GM19324 (cell line): ENCODE measurements around the gene SAFB.
"Not testable (repeated sequence)": the region's sequence is repeated elsewhere in the genome, so short reads cannot be mapped to it uniquely, and the experiment has no call there.

Experiments
- ATAC-seq: cut with Tn5 transposase; IDR thresholded peaks from one replicate; pipeline ENCODE4 v1.9.1; 2021; ENCODE audit warnings: mild to moderate bottlenecking, moderate library complexity; ENCODE audit not compliant: unreplicated experiment, low FRiP score

SAFB gene

DNA sequence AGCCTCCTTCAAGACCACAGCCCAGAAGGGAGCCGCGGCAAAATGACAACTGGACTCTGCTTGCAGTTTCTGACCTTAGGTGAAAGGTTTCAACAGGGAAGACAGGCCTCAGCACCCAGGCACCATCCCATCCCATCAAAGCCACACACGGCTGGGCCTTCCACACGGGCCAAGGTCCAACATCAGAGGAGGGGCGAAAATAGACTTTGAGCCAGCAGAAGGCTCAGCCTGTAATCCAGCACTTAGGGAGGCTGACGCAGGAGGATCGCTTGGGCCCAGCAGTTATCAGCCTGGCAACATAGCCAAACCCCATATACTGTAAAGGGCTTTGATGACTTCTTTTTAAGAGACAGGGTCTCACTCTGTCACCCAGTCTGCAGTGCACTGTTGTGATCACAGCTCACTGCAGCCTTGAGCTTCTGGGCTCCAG lies 28.3 kb upstream of the SAFB start:
- no peak for ATAC-seq

DNA sequence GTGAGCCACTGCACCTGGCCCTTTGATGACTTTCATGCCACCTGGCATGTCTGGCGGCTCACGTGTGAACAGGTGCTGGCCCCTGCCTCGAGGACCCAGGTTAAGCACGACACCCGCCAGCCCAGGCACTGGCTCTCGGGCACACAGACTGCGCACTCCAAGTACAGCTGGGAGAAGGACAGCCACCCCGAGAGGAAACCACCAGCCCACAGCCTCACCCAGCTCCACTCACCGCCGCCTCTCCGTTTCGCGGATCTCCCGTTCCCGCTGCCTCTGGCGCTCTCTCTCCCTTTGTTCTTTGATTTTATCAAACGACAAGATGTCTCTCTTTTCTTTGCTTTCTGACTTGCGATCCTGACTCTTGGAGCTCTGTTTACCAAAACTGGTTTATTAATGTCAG lies 27.8 kb upstream of the SAFB start:
- ATAC-seq = no peak

DNA sequence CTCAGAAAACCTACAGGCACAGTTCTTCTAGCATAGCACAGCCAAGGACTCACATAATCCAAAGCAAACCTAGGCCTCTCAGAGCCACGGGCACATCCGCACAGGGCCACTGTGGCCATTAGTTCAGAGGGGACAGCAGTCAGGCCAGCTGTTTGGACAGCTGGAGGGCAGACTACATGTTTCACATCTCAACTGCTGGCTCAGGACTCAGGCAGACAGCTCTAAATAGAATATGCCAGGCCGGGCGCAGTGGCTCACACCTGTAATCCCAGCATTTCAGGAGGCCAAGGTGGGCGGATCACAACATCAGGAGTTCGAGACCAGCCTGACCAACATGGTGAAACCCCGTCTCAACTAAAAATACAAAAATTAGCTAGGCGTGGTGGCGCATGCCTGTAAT lies 27.1 kb upstream of the SAFB start:
- ATAC-seq = no peak

DNA sequence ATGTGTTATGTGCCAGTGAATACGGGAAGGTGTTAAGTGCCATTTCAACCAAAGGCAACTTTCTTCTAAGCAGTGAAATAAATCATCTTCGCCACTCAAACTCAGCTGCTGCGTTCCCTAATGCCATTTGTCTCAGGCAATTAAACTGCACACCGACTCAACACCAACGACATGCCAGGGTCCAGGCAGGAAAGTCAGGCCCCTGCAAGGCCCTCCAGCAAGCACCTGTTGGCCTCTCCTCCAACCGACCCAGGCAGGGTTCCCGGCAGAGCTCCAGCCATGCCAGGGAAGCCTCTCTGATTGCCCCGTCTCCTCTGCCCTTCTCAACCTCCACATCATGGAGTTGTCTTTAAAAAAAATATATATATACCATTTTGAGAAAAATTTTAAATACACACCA lies 22.1 kb upstream of the SAFB start:
- no peak for ATAC-seq

DNA sequence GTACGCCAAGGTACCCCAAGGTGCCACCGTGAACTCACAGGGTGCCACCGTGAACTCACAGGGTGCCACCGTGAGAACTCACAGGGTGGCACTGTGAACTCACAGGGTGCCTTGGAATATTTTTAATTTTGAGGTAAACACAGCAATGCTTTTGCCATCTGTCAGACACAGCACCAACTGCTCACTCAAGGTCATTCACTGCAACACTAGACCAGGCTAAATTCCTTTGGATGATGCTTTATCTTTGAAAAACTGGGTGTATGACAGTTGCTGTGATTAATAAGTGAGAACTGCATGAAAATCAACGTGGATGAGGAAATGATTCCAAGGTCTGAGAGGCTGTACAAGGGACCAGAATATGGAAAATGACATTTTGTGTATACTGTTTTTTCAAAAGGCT lies 19.3 kb upstream of the SAFB start:
- no peak for ATAC-seq

DNA sequence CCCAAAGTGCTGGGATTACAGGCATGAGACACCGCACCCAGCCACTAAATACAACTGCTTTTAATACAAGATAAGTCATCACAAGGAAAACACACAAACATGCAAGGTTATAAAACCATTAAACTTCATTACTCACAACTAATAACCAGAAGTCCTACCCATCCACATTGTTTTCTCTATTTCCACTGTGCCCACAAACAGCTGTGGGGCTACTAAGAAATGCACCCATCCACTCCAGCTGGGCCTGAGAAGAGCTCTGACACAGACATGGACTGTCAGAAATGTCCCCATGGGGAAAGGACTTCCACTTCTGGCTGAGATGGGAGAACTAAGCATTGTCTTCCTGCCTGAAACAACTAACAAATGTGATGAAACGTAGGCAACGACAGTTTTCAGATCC lies 17.5 kb upstream of the SAFB start:
- ATAC-seq = no peak

DNA sequence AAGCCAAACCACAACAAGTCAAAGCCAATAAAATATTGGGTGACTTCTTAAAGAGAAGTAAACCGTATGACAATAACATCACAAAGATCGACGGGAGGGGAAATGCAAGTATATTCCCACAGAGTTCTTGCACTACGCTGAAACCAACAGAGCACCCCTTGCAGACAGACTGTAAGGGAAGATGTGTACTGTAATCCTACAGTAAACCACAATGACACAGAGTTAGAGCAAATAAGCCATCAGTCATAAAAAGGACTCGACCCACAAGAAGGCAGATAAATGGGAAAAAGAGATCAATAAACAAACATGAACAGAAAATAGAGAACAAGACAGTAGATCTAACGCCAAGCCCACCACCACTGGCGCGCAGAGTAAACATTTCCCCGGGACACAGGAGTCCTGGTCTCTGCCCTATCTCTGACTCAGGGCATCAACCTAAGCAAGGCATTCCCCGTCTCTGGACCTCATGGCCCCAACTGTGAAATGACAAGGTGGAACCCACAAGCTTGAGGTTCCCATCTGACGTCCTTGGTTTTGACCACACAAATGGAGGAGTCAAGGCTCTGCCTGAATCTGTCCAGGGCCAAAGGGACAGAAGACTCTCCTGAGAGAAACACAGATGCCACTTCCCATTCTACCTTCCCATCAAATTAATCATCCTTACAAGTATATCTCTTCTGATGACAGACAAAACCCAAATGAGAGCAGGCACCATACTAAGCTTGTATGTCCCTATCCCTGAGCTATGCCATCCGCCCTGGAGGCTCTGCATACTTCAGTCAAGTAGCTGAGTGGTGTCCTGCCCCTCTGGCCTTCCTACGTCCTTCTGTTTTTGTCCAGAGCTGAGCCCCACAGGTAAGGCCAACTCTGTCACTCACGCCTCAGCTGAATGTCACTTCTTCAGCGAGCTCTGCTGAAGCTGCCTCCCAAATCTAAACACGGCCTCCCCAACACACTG lies 15.3 kb upstream of the SAFB start:
- no peak for ATAC-seq

DNA sequence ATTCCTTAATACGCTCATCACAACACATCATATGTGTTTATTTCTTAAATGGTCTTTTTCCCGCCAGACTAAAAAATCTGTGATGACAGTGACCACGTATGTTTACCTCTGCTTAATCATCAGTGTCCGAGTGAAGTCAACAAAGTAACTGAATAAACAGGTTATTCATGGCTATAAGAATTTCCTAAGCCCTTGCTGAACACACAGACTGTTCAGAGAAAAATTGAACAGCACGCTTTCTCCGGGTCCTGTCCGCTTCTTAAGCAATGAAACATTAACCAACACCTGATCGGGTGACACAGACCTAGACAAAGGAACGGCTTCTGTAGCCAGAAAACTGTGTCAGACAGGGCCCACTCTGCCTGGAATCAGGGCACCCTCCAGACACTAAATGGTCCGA lies 14.6 kb upstream of the SAFB start:
- no peak for ATAC-seq

DNA sequence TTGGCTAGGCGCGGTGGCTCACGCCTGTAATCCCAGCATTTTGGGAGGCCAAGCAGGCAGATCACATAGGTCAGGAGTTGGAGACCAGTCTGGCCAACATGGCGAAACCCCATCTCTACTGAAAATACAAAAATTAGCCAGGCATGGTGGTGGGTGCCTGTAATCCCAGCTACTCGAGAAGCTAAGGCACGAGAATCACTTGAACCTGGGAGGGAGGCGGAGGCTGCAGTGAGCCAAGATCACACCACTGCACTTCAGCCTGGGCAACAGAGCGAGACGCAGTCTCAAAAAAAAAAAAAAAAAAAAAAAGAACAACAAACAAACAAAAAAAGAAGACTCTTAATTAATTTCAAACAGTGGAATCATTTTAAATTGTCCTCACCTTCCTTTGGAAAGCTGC lies 14.1 kb upstream of the SAFB start:
- ATAC-seq = not testable (repeated sequence)

DNA sequence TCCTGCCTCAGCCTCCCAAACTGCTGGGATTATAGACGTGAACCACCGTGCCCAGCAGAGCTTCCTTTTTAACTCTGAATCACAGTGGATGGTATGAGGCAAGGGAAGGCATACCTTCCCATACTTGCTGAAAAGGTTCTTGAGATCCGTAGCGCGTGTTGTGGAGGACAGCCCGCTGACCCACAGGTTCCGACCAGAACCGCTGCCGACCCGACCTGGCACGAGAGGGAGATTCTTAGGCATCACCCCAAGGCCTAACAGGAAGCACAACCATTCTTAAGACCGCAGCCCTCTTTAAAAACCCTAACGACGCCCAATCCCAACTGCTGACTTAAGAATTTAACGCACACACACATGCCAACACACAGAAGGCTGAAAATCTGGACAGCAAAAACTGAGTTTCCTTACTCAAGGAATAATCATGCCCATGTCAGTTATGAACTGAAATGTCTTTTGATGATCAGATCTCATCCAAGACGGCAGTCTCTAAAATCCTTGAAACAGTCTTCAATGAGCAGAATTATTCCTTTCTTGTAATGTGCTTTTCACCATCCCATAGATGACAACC lies 12.9 kb upstream of the SAFB start:
- ATAC-seq = no peak

DNA sequence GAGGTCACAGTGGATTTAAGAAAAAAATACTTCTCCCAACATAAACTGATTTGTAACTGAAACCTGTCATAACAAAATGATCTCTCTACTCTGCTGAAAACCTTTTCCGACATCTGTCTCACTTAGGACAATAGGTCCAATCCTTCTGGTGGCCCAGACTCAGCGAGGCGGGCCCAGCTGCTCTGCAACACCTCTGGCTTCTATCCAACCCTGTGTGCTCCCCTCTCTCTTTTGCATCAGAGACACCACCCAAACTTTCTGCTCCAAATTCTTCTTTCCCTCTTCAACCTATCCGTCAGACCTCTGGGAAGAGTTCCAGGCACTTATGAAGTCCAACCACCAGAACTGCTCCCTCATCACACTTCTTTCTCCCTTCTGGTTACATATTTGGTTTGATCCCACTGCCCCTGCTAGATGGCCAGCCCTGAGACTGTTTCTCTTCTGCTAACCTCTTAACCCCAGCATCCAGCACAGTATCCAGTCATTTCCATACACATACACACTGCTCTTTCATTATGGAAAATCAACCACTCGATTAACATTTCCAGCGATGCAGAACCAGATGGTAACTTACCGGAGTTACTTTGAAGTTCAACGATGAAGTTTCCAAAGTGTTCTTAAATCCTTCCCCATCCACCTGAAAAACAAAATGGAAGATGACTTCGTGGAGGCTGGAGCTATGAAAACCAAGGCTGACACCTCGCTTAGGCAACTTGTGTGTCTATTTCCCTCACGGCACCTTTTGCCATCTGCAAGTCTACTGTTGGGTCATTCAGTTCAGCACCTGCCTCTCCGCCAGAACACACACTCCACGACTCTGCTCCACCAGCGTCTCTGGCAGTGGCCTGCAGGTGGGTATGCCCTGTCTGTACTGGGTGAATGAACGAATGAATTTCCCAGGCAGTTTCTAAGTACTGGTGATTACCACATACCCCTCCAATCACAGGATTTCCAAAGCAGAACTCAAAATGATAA lies 9.7 kb upstream of the SAFB start:
- no peak for ATAC-seq

DNA sequence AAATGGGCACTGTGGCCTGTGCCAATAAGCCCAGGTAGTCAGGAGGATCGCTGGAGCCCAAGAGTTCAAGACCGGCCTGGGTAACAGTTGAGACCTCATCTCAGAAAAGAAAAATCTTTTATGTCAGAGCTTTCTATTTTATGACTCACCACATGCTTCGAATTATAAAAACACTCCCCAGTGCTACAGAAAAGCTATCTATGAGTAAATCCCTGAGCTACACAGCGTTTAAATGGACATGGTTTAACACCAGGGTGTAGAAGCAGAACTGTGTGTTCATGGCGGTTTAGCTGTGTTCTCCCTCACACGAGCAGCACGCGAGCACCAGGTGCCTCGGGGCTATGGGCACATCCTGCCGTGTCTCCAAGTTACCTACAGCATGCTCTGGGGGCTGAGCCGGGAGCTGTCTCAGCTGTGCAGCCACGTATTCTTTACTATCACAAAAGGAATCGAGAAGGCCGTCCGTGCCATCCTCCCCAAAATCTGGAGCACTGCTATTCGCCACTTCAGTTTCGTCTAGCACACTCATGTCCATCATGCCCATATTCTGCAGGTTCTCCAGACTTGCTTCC lies 7.0 kb upstream of the SAFB start:
- no peak for ATAC-seq

DNA sequence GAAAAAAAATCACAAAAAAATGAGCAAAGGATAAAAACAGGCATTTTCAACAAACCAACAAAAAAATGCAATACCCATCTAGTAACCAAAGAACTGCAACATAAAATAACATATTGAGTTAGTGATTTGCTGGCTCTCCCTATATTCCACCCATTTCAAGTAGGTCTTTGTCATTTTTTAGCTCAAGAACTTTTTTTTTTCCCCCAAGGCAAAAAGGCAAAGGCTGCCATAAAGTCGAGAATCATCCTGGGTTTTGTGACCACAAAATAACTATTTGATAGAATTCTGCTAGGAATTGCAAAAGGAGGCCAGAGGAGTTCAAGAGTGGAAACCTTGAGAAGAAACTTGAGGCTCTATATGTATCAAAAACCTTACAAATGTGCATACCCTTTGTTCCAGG lies 5.8 kb upstream of the SAFB start:
- ATAC-seq = no peak

DNA sequence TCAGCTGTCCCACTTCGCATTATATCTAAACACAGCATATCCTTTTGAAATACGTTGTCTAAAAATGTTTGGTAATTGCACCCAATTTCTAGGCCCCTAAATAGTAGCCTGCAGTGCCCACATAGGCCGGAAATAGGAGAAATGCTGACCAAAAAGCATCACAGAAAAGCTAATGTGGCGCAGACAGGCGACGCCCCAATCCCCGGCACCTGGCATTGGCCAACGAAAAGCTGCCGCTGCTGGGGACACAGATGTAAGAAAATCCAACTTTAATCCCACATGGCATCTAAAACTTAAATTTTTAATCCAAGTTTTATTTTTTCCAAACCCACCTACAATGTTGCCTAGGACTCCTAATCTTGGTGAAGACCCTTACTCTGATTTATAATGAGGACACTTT lies 4.3 kb upstream of the SAFB start:
- ATAC-seq = no peak

DNA sequence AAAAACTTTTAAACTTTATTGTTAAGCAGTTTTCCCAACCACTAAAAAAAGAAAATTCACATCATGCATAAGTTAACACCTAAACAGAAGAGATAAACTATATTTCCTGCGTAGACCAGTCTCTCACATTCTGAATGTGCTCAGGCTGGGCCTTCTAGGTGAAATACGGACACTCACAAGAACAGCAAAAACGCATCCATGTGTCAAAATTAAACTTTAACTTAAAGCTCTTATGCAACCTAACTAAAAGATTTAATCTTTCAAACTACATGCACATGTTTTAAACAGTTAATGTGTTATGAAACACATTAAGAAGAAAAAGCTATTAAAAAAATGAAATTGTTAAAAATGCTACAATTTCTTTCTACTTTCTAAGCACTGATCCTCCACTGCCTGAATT lies 2.9 kb upstream of the SAFB start:
- ATAC-seq = no peak

DNA sequence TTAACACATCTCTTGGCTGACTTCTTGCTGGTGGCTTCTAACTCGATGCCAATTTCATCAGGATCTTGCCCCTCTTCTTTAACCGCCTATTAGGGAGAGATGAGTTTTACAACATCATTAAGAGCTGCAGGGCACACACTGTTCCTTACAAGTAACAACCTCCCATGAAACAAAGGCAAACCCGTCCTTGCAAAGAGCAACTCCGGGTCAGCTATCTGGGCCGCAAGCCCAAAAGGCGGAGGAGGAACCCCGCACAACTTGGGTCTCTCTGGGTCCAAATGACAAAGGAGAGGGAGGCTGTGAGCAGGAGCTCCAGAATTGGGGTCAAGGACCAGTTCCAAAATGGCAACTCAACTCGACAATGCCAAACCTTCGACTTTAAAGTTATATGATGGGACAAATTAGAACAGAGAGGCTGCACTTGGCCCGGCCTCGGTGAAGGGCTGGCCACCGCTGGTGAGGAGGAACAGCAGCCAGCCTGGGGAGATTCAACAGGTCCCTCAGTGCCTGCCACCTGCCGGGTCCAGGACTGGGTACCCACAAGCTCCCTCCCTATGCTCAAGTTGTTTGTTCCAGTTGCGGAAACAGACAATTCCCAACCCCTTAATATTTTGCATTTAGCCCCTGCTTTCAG lies 1.5 kb upstream of the SAFB start:
- no peak for ATAC-seq

DNA sequence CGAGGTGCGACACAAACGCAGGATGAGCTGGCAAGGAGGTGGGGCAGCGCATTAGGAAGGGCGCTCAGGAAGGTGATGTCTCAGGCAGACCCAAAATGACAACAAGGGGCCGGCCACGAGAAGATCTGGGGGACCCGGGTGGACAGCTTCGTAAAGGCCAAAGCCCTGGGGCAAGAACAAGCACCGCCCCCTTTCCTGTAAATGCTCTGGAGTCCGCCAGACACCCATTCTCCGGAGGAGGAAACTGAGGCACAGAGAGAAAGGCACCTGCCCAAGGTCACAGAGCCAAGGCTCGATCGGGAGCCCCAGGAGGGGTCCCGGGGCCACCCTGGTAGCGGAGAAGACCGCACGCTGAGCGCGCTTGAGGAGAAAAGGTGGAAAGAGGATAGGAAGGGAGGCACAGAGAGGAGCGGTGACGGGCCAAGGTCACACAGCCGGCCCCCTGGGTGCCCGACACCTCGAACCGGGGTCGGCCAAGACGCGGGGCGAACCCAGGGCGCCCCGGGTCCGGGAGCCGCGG lies 878 bp upstream of the SAFB start:
- no peak for ATAC-seq

DNA sequence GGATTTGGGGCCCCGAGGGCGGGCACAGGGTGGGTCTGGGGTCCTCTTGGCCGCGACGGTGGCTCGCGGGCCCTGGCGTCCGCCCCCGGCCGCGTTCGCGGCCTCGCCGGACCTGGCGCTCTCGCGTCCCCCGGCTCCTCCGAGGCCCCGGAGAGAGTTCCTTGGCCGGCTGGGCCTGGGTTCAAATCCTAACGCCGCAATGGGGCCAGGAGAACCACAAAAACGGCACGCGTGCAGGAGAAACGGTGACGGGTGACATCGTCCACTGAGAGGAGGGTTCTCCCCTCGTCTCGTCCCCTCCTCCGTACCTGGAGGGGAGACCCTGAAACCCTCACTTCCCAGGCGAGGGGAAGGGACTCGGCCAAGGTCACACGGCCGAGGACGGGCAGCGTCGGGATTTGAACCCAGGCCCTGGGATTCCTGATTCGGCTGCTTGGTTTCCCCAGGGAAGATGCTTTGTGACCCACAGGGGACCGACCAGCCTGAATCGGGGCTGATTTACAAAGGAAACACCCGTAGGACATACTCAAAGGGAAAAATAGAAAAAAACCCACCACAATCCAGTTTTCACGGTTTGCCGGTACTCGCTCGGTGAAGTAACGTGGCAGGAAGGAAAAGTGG lies 624 bp downstream of the SAFB start:
- ATAC-seq = peak; percentile 11

DNA sequence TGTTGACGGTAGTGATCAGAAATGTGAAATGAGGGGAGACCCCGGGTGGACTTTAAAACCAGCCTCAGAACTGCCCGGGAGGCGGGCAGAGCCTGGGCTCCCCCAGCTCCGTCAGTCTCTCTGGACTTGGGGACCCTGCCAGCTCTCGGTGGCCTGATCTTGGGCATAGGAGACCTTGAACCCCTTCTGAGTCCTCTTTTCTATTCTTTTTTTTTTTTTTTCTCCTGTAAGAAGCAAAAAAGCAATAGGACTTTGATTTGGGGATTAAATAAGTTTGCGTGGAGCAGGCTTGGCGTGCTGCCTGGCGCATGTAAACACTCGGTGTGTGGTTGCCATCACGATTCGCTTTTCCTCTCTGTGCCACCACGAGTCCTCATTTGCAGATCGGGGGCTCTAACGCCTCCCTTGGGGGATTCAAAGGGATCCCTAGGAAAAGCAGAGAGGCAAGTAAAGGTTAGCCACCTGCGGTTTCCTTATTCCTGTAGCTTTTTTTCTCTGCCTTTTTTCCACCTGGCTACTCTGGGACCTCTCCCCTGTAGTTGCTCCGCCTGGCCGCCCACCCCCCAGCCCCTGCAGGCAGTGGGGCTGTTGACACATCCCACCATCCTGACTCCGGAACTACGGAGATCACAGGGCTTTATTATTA lies 1.3 kb downstream of the SAFB start:
- ATAC-seq = no peak
